Activated CD8-positive, alpha-beta memory T cell treated with anti-CD3 and anti-CD28 coated beads for 1 hour (primary cell): ENCODE data around the gene GTPBP3.
"Not testable (repeated sequence)": the region's sequence is repeated elsewhere in the genome, so short reads cannot be mapped to it uniquely, and the experiment has no call there.

Experiments used
- DNase-seq, 2 donors: peaks; one replicate each; pipeline ENCODE4 v3.0.0-alpha.2; 2020; ENCODE audit warnings: low read depth in 1 of 2; ENCODE audit errors: extremely low read depth in 1 of 2

Gene GTPBP3

DNA sequence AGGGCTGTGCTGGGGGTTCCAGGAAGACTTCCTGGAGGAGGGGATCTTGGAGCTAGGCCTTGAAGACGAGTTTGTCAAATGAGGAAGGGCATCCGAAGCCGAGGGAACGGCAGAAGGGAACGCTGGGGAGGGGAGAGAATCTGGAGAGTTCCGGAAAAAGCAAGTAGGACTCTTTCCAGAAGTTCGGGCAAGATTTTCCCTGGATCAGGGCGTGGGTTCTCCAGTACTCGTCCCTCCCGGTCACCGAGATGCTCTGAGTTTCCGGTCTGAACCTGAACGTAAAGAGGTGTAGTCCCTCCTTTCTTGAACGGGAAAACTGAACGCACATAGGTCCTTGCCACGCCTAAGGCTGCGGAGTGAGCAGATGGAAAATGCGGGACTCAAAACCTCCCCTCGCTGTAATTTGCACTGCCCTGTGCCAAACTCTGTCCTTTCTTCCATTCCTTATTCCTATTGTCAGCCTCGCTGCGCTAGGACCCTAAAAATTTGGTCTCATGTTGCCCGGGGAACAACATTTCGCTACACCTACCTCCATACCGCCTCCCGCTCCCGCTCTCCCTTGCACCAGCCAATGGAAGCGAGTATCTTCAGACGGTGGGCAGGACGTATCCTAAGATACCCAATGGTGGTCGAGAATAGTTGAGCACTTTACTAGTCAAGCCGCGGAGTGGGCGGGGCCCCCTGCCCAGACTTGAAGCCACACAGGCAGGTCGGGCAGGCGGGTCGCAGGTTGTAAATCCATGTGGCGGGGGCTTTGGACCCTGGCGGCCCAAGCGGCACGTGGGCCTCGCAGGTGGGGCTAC, at the start of gene GTPBP3:
Gene GTPBP3 (plus strand): TSS at position 682 of the 803 bp plus-strand sequence. CDS start 59 bp downstream, at position 741.
- DNase-seq: peak; percentile 87 to 94

DNA sequence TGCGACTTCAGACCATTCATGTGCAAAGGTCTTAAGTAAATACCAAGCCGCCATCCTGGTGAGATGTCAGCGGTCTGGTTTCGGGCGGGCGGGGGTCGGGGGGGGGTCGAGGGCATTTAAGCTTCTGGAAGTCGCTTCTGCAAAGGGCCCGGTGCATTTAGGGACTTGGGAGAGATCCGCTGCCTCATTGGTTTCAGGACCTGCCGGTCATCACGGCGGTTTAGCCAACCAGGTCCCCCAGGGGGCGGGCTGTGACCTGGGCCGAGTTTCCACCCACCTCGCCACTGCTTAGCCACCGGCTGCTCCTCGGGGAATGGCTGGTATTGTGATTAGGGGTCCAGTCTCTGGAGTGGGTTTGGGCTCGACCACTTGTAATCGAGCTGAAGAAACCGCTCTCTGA, 47.9 kb upstream of the GTPBP3 start:
- no peak for DNase-seq

- DNase-seq: peak; percentile 31 to 67
Measured at GRCh38 chr19:17292301-17293074, 44.9 kb upstream of the GTPBP3 start.

DNA sequence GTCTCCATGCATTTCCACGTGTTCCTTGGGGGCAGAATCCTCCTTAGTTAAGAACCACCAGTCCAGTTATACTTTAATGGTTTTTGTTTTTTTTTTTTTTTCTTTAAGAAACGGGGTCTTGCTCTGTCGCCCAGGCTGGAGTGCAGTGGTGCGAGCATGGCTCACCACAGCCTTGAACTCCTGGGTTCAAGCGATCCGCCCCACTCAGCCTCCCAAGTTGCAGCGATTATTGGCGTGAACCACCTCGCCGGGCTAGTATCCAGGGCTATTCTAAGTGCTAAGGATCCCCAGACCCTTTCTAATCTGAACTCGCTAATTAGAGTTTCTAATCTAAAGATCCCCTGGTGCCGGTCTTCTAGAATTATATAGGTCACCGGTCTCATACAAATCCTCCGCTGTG, 43.7 kb upstream of the GTPBP3 start:
- no peak for DNase-seq

DNA sequence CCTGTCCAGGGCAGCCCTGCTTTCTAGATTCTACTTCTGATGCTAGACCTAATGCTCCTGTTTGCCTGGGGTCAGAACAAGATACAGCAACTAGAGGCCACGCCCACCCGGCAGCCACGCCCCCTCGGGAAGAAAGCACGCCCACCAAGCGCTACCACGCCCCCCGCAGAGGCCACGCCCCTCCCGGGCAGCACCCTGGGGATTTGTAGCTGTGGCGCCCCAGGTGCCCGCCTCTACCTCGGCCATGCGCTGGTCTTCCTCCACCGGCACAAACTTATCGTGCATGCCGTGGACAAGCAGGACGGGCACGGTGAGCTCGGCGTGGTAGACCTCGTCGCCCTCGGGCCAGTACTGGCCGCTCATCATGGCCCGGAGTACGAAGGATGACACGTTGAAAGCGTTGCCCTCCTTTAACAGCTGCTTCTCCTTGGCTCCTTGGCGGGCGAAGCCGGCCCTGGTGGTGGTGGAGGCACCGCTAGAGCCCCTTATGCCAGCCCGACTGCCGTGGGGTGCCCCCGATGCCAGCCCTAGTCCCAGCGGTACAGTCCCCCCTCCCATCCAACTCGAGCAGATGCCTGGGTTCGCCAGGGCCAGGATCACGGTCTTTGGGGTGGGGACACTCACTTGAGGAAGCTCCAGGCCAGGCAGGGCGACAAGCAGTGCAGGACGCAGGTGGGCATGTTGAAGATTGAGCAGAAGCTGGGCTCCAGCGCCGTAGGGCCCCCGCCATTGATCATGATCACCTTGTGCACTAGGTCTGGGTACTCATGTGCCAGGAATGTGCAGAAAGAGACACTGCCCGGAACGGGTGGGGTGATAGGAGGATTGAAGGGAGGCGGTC, 43.1 kb upstream of the GTPBP3 start:
- DNase-seq: no peak

DNA sequence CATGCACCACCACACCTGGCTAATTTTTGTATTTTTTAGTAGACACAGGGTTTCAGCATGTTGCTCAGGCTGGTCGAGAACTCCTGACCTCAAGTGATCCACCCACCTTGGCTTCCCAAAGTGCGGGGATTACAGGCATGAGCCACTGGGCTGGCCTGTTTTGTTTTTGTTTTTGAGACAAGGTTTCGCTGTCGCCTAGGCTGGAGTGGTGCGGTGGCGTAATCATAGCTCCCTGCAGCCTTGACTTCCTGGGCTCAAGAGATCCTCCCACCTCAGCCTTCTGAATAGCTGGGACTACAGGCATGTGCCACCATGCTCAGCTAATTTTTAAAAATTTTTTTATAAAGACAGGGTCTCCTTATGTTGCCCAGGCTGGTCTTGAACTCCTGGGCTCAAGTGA, 41.8 kb upstream of the GTPBP3 start:
- DNase-seq: not testable (repeated sequence)

DNA sequence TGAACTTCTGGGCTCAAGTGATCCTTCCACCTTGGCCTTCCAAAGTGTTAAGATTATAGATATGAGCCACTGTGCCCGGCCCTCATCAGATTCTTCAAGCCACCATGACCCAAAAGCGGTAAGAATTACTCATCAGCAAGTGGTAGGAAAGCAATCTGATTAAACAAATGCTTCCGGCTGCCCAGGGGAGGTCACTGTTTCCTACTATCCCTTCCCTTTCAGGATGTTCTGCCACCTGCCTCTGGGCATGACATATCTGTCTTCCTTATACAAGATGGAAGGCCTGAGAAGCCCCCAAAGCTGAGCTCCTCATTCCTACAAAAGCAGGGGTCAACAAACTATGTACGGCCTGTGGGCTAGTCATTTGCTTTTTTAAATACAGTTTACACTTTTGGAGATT, 41.1 kb upstream of the GTPBP3 start:
- DNase-seq: no peak

DNA sequence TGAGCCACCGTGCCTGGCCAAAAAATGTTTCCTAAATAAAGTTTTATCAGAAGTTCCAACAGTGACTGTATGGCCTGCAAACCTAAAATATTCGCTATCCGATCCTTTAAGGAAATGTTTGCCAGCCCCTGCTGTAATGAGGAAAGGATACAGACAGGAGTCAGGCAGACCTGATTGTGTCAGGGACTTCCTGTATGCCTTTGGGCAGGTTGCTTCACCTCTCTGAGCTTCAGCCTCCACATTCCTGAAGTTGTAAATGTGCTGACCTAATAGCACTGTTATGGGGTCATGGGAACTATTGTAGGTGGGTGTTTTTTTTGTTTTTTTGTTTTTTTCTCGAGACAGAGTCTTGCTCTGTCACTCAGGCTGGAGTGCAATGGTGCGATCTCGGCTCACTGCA, 40.4 kb upstream of the GTPBP3 start:
- no peak for DNase-seq

DNA sequence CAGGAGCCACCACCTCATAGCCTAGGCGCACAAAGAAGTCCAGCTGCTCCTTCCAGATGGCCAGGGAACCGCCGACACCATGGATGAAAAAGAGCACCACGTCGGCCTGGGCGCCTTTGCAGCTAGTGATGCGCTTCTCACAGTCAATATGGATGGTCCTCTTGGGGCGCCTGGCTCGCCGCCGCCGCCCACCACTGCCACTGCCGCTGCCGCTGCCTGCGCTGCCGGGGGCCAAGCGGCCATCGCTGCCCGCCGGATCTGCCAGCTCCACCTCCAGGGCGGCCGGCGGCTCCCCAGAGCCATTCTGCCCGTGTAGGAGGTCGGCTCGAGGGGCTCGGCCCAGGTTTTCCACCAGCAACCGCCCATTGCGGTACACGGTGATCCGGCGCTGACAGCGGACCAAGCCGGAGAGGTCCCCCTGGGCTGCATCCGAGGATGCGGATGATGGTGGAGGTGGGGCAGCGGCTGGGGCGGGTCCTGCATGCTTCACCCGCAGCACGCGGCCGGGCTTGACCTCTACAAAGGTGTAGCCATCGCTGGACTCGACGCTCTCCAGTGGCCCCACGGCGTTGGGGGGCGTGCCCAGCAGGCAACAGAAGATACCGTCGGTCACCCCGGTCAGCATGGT, 36.2 kb upstream of the GTPBP3 start:
- DNase-seq: no peak

GRCh38 chr19:17302391-17303166, 34.8 kb upstream of the GTPBP3 start:
- DNase-seq: no peak

DNA sequence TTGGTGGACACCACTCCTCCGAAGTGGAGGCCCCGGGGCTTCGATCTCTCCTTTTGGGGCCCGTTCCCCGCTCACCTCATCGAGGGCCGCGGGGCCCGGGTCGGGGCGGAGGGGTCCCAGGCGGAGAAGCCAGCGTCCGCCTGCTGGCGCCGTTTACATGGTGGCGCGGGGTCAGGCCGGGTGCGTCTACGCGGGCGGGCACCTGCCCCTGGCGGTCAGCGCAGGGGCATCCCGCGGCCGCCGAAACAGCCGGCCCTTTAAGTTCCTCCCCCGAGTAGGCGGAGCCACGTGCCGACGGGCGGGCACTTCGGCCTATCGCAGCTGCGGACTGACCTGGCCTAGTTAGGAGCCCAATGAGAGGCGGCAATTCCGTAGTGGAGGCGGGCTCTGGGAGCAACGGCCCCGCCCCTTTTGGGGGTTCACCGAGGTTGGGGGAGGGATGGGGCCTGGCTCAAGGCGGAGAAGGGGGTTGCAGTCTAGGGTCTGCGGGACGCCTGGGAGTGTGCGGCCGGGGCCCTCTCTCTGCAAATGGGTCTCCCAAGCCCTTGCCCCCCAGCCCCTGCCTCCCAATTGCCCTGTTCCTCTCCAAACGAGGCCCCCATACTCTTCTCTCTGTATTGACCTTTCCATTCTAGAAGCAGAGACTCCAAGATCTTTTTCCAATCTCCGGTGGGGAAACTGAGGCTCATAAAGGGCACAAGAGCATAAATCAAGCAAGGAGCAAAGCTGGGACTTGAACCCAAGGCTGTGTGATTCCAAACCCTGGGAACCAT, 34.0 kb upstream of the GTPBP3 start, which contains the start of gene ABHD8:
Gene ABHD8 (minus strand): TSS at position 259 of the 773 bp plus-strand sequence. CDS start 1,809 bp downstream, outside the sequence.
- DNase-seq: peak; percentile 82 to 88

GRCh38 chr19:17303940-17304267, 33.4 kb upstream of the GTPBP3 start:
- DNase-seq: no peak

GRCh38 chr19:17304386-17305215, 32.8 kb upstream of the GTPBP3 start:
- no peak for DNase-seq

DNA sequence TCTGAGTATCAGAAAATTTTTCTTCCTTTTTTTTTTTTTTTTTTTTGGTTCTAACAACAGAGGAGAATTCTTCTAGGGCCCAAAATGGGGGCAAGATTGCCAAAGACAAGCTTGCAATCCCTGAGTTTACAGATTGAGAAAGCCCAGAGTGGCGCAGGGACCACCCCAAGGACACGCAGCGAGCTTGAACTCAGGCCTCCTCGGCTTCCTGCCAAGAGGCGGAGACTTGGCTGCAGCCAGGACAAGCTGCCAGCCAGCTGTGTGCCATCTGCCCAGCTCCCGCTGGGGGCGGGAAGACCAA, 32.2 kb upstream of the GTPBP3 start:
- no peak for DNase-seq

GRCh38 chr19:17305517-17306284, 31.7 kb upstream of the GTPBP3 start, which contains the start of gene MRPL34:
Gene MRPL34 (plus strand): TSS chr19:17305872. CDS start chr19:17305893, 21 bp downstream.
- peak; percentile 84 to 86 for DNase-seq

DNA sequence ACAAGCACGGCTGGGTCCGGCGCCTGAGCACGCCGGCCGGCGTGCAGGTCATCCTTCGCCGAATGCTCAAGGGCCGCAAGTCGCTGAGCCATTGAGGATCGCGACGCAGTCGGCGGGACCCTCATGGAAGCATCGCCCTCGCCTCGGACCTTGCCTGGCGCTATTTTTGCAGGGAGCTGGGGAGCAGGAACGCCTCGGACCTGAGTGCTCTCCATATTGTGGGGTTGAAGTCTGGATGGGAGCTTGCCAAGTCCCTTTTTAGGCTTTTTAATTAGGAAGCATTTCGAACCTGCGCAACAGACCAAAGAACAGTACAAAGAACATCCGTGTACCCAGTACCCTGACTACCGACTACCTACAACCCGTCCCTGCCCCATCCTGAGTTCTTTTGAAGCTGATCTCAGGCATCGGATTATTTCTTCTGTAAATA, 31.1 kb upstream of the GTPBP3 start:
- no peak for DNase-seq

- no peak for DNase-seq
Measured at GRCh38 chr19:17307876-17308377, 29.4 kb upstream of the GTPBP3 start.
